Measurements from ENCODE around the gene STPG1. TPM values are rescaled to one million over a fixed set of nuclear protein-coding genes. Genes with fewer than 3 reads are reported as not detected.

STPG1 gene
- total RNA-seq, 1 experiment from 2014 or later: 9.2 TPM

GRCh38 chr1:24318615-24319311 is 94.8 kb downstream of the STPG1 start:
- H3K9ac ChIP-seq (ENCODE audit: low read length): no peak overlapping the region; the same call in 1 of the 2 replicates
- H3K4me2 ChIP-seq (ENCODE audit: low read depth, low read length, poor library complexity, severe bottlenecking): peak overlapping the region; percentile 32
- peak; percentile 67 for DNase-seq
- H4K20me1 ChIP-seq (ENCODE audit: insufficient read depth, low read depth, low read length): no peaks in the 10 kb centered on the region
- H3K4me1 ChIP-seq (ENCODE audit: low read length): peaks cover 42% of the 10 kb centered on the region
- H3K9me3 ChIP-seq (ENCODE audit: low read length): no peaks in the 10 kb centered on the region
- H3K27me3 ChIP-seq (ENCODE audit: low read length): 0 out of 2 replicates have a peak, but pooled peaks cover 6% of the 10 kb centered on the region
- no peaks in the 10 kb centered on the region for H3K9me2 ChIP-seq (replicated peaks; ENCODE audit: insufficient read depth, low read length)
- no peak overlapping the region for H3K27ac ChIP-seq (ENCODE audit: low read length)
- no peaks in the 10 kb centered on the region for H3K36me3 ChIP-seq (ENCODE audit: insufficient read depth, low read length)
- H3K4me3 ChIP-seq (ENCODE audit: low read length): no peak overlapping the region
- no peaks in the 10 kb centered on the region for H3K79me2 ChIP-seq (ENCODE audit: low read length)
- H2AFZ ChIP-seq (ENCODE audit: low read length): no peak overlapping the region

- H4K20me1 ChIP-seq (ENCODE audit: insufficient read depth, low read depth, low read length): no peaks in the 10 kb centered on the region
- H3K36me3 ChIP-seq (ENCODE audit: insufficient read depth, low read length): no peaks in the 10 kb centered on the region
- no peaks in the 10 kb centered on the region for H3K79me2 ChIP-seq (ENCODE audit: low read length)
- DNase-seq: no peak
- peak overlapping the region; percentile 32 for H3K4me2 ChIP-seq (ENCODE audit: low read depth, low read length, poor library complexity, severe bottlenecking)
- peaks cover 43% of the 10 kb centered on the region for H3K4me1 ChIP-seq (ENCODE audit: low read length)
- H3K9ac ChIP-seq (ENCODE audit: low read length): no peak overlapping the region; the same call in 1 of the 2 replicates
- H3K4me3 ChIP-seq (ENCODE audit: low read length): no peak overlapping the region
- H3K9me2 ChIP-seq (replicated peaks; ENCODE audit: insufficient read depth, low read length): no peaks in the 10 kb centered on the region
- no peaks in the 10 kb centered on the region for H3K9me3 ChIP-seq (ENCODE audit: low read length)
- H2AFZ ChIP-seq (ENCODE audit: low read length): no peak overlapping the region
- H3K27me3 ChIP-seq (ENCODE audit: low read length): 0 out of 2 replicates have a peak, but pooled peaks cover 6% of the 10 kb centered on the region
- no peak overlapping the region for H3K27ac ChIP-seq (ENCODE audit: low read length)
Measured at GRCh38 chr1:24317956-24318614, 95.5 kb downstream of the STPG1 start.

- H3K9me3 ChIP-seq (ENCODE audit: low read length): no peaks in the 10 kb centered on the region
- no peaks in the 10 kb centered on the region for H3K79me2 ChIP-seq (ENCODE audit: low read length)
- no peaks in the 10 kb centered on the region for H3K36me3 ChIP-seq (ENCODE audit: insufficient read depth, low read length)
- no peaks in the 10 kb centered on the region for H4K20me1 ChIP-seq (ENCODE audit: insufficient read depth, low read depth, low read length)
- no peak overlapping the region for H3K4me2 ChIP-seq (ENCODE audit: low read depth, low read length, poor library complexity, severe bottlenecking)
- H3K9ac ChIP-seq (ENCODE audit: low read length): no peak overlapping the region
- H2AFZ ChIP-seq (ENCODE audit: low read length): no peak overlapping the region
- no peaks in the 10 kb centered on the region for H3K27me3 ChIP-seq (ENCODE audit: low read length)
- H3K27ac ChIP-seq (ENCODE audit: low read length): no peak overlapping the region
- H3K4me3 ChIP-seq (ENCODE audit: low read length): no peak overlapping the region
- no peaks in the 10 kb centered on the region for H3K9me2 ChIP-seq (replicated peaks; ENCODE audit: insufficient read depth, low read length)
- H3K4me1 ChIP-seq (ENCODE audit: low read length): peaks cover 41% of the 10 kb centered on the region
- DNase-seq: no peak
Measured at GRCh38 chr1:24317081-24317480, 96.5 kb downstream of the STPG1 start.

GRCh38 chr1:24316645-24317044 is 96.9 kb downstream of the STPG1 start:
- H3K9me3 ChIP-seq (ENCODE audit: low read length): no peaks in the 10 kb centered on the region
- no peak overlapping the region for H2AFZ ChIP-seq (ENCODE audit: low read length)
- no peaks in the 10 kb centered on the region for H3K36me3 ChIP-seq (ENCODE audit: insufficient read depth, low read length)
- H3K4me3 ChIP-seq (ENCODE audit: low read length): no peak overlapping the region
- no peak overlapping the region for H3K9ac ChIP-seq (ENCODE audit: low read length)
- peaks cover 39% of the 10 kb centered on the region for H3K4me1 ChIP-seq (ENCODE audit: low read length)
- no peaks in the 10 kb centered on the region for H3K27me3 ChIP-seq (ENCODE audit: low read length)
- H4K20me1 ChIP-seq (ENCODE audit: insufficient read depth, low read depth, low read length): no peaks in the 10 kb centered on the region
- H3K9me2 ChIP-seq (replicated peaks; ENCODE audit: insufficient read depth, low read length): no peaks in the 10 kb centered on the region
- no peak overlapping the region for H3K4me2 ChIP-seq (ENCODE audit: low read depth, low read length, poor library complexity, severe bottlenecking)
- no peak for DNase-seq
- H3K27ac ChIP-seq (ENCODE audit: low read length): no peak overlapping the region
- no peaks in the 10 kb centered on the region for H3K79me2 ChIP-seq (ENCODE audit: low read length)

GRCh38 chr1:24315391-24315790 is 98.2 kb downstream of the STPG1 start:
- Histone ChIP-seq H3K79me2 (ENCODE audit: low read length) (no peaks in the 10 kb centered on the region), H3K9ac (ENCODE audit: low read length) (no peak overlapping the region), H3K27ac (ENCODE audit: low read length) (no peak overlapping the region), H3K27me3 (ENCODE audit: low read length) (no peaks in the 10 kb centered on the region), H3K4me2 (ENCODE audit: low read depth, low read length, poor library complexity, severe bottlenecking) (no peak overlapping the region), H2AFZ (ENCODE audit: low read length) (no peak overlapping the region), H3K4me3 (ENCODE audit: low read length) (no peak overlapping the region), H3K9me2 (replicated peaks; ENCODE audit: insufficient read depth, low read length) (no peaks in the 10 kb centered on the region), H3K4me1 (ENCODE audit: low read length) (peaks cover 33% of the 10 kb centered on the region), H4K20me1 (ENCODE audit: insufficient read depth, low read depth, low read length) (no peaks in the 10 kb centered on the region), H3K36me3 (ENCODE audit: insufficient read depth, low read length) (no peaks in the 10 kb centered on the region), H3K9me3 (ENCODE audit: low read length) (no peaks in the 10 kb centered on the region)
- DNase-seq: no peak

- Histone ChIP-seq H3K79me2 (ENCODE audit: low read length) (no peaks in the 10 kb centered on the region), H3K36me3 (ENCODE audit: insufficient read depth, low read length) (no peaks in the 10 kb centered on the region), H3K9me3 (ENCODE audit: low read length) (no peaks in the 10 kb centered on the region), H2AFZ (ENCODE audit: low read length) (no peak overlapping the region), H3K4me3 (ENCODE audit: low read length) (no peak overlapping the region), H4K20me1 (ENCODE audit: insufficient read depth, low read depth, low read length) (no peaks in the 10 kb centered on the region), H3K27ac (ENCODE audit: low read length) (no peak overlapping the region), H3K4me2 (ENCODE audit: low read depth, low read length, poor library complexity, severe bottlenecking) (no peak overlapping the region), H3K27me3 (ENCODE audit: low read length) (no peaks in the 10 kb centered on the region), H3K9ac (ENCODE audit: low read length) (no peak overlapping the region), H3K4me1 (ENCODE audit: low read length) (peaks cover 16% of the 10 kb centered on the region), H3K9me2 (replicated peaks; ENCODE audit: insufficient read depth, low read length) (no peaks in the 10 kb centered on the region)
- no peak for DNase-seq
Measured at GRCh38 chr1:24311741-24312140, 101.8 kb downstream of the STPG1 start.

GRCh38 chr1:24311234-24311633 is 102.3 kb downstream of the STPG1 start:
- Histone ChIP-seq H3K4me2 (ENCODE audit: low read depth, low read length, poor library complexity, severe bottlenecking) (no peak overlapping the region), H2AFZ (ENCODE audit: low read length) (no peak overlapping the region), H3K36me3 (ENCODE audit: insufficient read depth, low read length) (no peaks in the 10 kb centered on the region), H3K4me1 (ENCODE audit: low read length) (peaks cover 16% of the 10 kb centered on the region), H3K4me3 (ENCODE audit: low read length) (no peak overlapping the region), H3K27ac (ENCODE audit: low read length) (no peak overlapping the region), H3K9me2 (replicated peaks; ENCODE audit: insufficient read depth, low read length) (no peaks in the 10 kb centered on the region), H3K27me3 (ENCODE audit: low read length) (no peaks in the 10 kb centered on the region), H3K9me3 (ENCODE audit: low read length) (no peaks in the 10 kb centered on the region), H3K79me2 (ENCODE audit: low read length) (no peaks in the 10 kb centered on the region), H3K9ac (ENCODE audit: low read length) (no peak overlapping the region), H4K20me1 (ENCODE audit: insufficient read depth, low read depth, low read length) (no peaks in the 10 kb centered on the region)
- DNase-seq: no peak

GRCh38 chr1:24309762-24310485 is 103.7 kb downstream of the STPG1 start:
- Histone ChIP-seq H3K27me3 (ENCODE audit: low read length) (no peaks in the 10 kb centered on the region), H3K36me3 (ENCODE audit: insufficient read depth, low read length) (no peaks in the 10 kb centered on the region), H4K20me1 (ENCODE audit: insufficient read depth, low read depth, low read length) (no peaks in the 10 kb centered on the region), H2AFZ (ENCODE audit: low read length) (no peak overlapping the region), H3K79me2 (ENCODE audit: low read length) (no peaks in the 10 kb centered on the region), H3K4me3 (ENCODE audit: low read length) (no peak overlapping the region), H3K4me2 (ENCODE audit: low read depth, low read length, poor library complexity, severe bottlenecking) (no peak overlapping the region), H3K4me1 (ENCODE audit: low read length) (peaks cover 16% of the 10 kb centered on the region), H3K9me3 (ENCODE audit: low read length) (no peaks in the 10 kb centered on the region), H3K9me2 (replicated peaks; ENCODE audit: insufficient read depth, low read length) (no peaks in the 10 kb centered on the region), H3K9ac (ENCODE audit: low read length) (no peak overlapping the region), H3K27ac (ENCODE audit: low read length) (no peak overlapping the region)
- DNase-seq: no peak

All from Karpas-422 (cell line).